Amygdala (tissue), 56 donors: Measurements from ENCODE around the gene KLF13.
"Not testable (repeated sequence)": the region's sequence is repeated elsewhere in the genome, so short reads cannot be mapped to it uniquely, and the experiment has no call there.

ENCODE experiments used
- DNase-seq, 56 donors: peaks; one replicate each; lab custom pipeline; 2025; lab: John Stamatoyannopoulos, UW

The KLF13 gene

DNA sequence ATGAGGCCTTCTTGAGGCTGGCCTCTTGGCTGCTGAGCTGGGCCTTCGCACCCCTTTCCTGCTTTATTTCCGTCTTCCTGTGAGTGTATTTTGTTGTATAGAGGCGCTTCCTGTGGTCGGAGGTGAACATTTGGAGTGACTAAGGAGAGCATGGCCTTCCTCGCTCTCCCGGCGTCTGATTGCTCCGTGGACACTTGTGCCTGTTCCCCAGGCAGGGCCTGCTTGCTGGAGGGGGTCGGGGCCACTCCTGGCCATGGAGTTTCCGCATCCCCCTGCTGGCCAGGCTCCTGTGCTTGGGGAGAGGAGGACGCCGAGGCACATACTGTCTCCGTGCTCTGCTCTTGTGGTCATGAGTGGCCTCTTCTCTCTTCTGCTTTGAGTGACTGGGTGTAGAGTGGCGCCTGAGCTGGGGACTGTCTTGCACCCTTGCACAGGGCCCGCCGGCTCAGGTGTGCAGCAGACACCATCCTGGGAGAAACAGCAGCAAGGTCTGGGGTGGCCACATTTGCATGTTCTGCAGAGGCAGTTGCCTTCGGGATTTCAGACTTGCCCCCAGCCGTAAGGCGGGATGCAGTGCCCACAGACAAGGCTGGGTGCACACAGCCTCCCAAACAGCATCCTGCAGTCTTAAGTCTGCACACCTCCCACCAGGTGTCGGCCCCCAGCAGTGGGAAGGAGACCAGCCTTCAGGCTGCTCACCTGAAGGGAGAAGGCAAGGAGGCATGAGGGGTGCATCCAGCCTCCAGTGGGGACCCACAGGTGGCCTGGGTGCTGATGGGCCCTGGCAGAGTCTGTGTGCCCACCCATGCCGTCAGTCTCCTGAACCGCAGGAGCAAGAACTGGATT is 16.4 kb downstream of the KLF13 start:
- no peak for DNase-seq

DNA sequence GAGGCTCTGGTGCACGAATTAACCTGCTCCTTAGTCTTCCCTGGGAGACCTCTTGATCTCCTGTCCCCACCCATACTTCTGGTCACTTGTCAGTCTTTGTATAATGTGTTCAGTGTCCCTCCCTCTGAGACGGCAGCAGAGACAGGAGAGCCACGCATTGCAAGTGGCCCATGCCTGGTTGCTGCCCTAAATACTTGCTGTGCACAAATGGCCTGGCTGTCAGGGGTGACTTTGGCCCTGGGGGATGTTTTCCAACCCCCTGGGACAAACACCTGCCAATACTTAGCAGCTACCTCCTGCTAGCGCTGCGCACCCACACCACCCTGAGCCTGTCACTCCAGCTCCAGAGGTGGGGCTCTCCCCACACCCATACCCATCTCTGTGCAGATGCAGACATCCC is 17.2 kb downstream of the KLF13 start:
- no peak for DNase-seq

GRCh38 chr15:31344266-31344665 is 17.6 kb downstream of the KLF13 start:
- DNase-seq, result peak in 1 of 56 donors; percentile 24

GRCh38 chr15:31344823-31345605 is 18.4 kb downstream of the KLF13 start:
- no peak for DNase-seq

DNA sequence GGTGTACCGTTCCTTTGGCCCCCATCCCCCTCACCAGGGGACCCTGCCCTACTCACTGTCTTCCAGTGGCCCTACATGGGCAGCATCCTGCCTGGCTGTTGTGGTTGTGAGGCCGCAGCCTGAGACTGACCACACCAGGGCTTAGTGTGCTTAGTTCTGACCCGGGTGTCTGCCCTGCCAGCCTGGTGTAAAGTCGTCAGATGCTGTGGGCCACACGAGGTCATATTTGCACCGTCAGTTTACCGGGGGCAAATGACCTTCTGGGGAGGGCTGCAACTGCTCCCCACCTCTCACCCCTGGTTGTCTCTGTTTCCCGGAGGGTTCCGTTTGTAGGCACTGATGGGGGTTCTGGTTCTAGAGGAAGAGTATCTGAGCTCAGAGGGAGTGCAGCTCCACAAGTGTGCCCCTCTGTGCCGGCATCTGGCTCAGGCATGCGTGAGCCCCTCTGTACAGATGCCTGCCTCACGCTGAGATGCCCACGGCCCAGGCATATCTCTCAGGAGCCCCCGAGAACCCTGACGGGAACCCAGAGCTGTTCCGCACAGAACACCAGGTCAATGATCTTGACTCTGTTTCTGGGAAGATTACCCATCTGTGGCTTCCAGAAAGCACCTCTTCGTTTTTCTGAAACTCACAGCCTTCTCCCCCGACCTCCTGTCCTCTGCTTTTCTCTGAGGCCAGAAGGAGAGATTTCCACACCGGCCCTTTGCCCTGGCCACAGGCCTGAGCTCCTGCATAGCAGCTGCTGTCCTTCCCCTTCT is 19.2 kb downstream of the KLF13 start:
- DNase-seq, result no peak

DNA sequence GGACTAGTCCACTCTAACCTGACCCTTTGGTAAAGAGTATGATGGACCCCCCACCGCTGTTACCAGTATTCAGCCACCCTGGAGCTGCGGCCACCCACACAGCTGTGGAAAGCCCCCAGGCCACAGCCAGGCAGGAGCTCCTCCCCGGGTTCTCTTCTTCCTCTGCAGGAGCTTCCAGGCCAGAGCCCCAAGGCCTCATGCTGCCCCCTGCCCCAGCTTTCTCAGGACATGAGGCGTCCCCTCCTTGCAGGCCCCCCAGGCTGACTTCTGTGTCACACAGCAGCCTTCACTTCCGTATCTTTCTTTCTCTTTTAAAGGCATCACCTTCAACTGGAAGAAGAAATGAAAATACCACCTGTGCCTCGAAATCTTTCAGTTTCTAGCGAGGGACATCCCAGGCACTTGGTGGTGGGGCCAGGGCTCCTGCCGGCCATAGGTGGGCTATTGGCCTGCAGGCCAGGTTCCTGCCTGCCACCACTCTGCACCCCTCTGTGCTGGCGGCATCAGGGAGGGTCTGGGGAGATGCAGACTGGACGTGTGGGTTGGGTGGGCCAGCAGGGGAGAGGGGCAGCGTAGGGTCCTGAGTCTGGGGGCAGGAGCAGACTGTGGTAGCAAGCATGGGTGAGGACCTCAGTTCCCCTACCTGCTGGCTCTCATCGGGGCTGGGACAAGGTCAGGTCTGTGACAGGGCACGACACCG is 19.9 kb downstream of the KLF13 start:
- DNase-seq, result no peak

DNA sequence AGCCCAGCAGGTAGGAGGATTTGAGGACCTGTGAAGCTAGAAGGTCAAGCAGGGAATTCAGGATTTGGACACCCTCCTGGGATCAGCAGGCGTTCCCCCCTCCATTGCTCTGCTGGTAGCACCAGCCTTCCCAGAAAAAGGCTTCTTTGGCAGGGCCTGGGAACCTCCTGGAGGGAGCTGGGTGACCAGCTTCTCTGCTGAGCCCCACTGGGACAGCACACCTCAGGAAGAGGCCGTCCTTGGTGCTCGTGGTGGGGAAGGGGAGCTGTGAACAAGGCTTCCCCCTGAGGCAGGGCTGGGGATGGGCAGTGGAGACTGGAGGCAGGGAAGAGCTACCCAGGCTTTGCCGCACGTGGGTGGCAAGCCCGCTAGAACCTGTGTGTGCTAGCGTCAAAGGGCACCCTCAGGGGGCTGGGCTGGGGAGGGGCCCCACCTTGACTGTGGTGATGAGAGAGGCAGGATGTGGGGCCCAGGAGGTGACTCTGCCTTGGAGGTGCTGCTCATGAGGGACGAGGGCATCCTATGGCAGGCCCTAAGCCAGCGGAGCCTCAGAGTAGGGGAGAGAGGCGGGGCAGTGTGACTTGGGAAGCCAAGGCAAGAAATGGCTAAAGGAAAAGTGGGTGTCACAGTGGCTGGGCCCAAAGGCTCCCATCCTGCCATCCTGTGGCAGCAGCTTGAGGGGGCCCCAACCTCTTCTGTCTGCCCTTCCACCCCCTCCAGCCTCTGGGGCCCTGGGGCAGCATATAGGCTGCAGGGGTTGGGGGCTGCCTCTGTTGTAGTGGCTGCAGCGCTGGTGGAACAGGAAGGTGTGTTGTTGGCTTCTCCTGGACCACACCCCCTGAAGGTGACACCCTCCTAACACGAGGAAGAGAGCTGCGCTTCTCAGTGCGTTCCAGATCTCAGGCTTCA is 20.7 kb downstream of the KLF13 start:
- DNase-seq, result no peak

- no peak for DNase-seq
These were observed 21.6 kb downstream of the KLF13 start for GRCh38 chr15:31347981-31348803.

GRCh38 chr15:31349233-31350141 is 22.9 kb downstream of the KLF13 start:
- peak in 1 of 56 donors; percentile 24 for DNase-seq

DNA sequence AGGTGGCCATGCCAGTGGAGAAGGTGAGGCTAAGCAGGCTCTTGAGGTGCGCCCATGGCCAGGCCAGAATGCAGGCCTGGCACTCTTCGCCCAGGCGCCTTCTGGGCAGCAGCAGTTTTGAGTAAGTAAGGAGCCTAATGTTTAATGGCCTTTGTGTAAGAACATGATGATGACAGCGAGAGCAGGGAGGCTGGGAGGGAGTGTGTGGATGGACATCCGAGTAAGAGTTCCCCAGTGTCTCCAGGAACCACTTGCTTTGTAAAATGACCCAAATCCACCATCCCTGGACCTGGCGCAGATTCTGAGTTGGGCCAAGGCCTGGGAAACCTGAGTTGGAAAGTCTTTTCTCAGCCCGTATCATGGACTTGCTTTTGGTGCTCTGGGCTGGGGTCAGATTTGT is 24.1 kb downstream of the KLF13 start:
- no peak for DNase-seq

DNA sequence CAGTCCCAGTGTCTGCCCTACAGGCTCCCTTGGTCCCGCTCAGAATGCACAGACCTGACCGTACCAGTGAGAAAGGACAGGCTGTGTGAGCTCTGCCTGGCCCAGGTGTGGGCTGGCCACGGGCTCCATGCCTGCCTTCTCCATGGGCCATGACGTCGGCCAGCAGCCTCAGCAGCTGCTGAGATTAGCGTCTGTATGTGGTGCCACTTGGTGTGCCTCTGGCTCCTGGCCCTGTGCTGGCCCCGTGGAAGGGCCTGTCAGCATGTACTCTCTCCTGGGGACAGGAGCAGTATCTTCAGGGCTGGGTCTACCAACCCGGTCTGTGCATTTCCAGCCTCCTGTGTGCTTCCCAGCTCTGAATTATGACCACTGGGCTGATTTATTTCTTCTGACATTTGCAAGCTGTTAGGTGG is 25.7 kb downstream of the KLF13 start:
- peak in 1 of 56 donors; percentile 28 for DNase-seq

- peak in 42 of 56 donors; percentile 24 to 82 (median 54) for DNase-seq
These were observed 26.5 kb downstream of the KLF13 start for GRCh38 chr15:31352911-31353811.

DNA sequence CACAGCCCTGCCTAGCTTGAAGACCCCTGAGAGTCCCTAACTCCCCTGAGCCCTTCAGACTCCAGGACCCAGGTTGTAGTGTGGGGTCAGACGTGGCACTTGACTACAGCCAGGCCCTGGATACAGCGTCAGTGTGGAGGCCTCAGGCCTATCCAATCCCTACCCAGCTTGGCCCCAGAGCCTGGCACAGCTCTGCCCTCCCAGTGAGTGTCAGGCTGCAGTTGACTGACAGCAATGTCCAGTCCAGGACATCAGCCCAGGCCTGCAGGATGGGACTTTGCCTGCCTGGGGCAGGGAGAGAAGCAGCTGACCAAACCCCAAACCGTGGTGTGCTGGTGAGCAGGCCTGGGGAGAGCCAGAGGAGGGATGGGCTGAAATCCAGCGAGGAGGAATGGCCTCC is 27.3 kb downstream of the KLF13 start:
- peak in 34 of 56 donors; percentile 22 to 80 (median 56) for DNase-seq

- not testable (repeated sequence) for DNase-seq
These were observed 29.5 kb downstream of the KLF13 start for GRCh38 chr15:31356097-31356496.

GRCh38 chr15:31357148-31357547 is 30.5 kb downstream of the KLF13 start:
- no peak for DNase-seq

DNA sequence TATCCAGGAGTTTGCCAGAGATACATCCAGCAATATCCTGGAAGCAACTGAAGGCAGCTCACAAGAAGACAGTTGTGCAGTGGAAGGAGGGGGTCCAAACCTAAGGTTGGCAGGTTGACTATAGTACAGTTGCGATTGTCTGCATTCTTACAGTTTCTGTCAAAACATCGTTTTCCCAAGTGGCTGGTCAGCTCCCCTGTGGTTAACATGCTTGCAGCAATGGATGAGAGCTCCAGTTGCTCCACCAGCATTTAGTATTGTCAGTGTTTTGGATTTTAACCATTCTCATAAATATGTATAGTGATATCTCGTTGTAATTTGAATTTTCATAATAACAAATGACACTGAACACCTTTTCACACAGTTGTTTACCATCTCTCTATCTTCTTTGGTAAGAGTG is 31.5 kb downstream of the KLF13 start:
- DNase-seq, result no peak
